ENCODE measurements around the gene SLFN12. TPM values are rescaled to one million over a fixed set of nuclear protein-coding genes. Genes with fewer than 3 reads are reported as not detected.

The SLFN12 gene
- total RNA-seq, 2 donors from 2014 or later = 10.4 to 25.3 TPM

DNA sequence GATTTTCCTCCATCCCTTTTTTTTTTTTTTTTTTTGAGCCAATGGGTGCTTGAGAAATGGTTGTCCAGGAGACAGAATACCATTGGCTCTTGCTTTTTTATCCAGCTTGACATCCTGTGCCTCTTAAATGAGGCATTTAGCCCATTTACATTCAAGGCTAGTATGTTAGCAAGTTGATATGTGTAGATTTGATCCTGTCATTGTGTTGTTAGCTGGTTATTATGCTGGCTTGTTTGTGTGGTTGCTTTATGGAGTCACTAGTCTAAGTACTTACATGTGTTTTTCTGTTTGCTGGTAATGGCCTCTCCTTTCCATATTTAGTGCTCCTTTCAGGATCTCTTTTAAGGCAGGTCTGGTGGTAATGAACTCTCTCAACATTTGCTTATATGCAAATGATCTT lies 44.8 kb downstream of the SLFN12 start:
- Histone ChIP-seq H3K27ac (no peak overlapping the region), H3K36me3 (no peaks in the 10 kb centered on the region), H3K4me1 (ENCODE audit: control insufficient read depth in 1 of 2, low read depth in 2 of 2) (no peaks in the 10 kb centered on the region), H3K27me3 (replicated peaks; ENCODE audit: insufficient read depth) (no peaks in the 10 kb centered on the region), H3K9me3 (no peaks in the 10 kb centered on the region), H3K4me3 (no peak overlapping the region)
- ATAC-seq (ENCODE audit: insufficient number of reproducible peaks, low FRiP score, low read depth) = no peak
- TF ChIP-seq, protein P1, sequence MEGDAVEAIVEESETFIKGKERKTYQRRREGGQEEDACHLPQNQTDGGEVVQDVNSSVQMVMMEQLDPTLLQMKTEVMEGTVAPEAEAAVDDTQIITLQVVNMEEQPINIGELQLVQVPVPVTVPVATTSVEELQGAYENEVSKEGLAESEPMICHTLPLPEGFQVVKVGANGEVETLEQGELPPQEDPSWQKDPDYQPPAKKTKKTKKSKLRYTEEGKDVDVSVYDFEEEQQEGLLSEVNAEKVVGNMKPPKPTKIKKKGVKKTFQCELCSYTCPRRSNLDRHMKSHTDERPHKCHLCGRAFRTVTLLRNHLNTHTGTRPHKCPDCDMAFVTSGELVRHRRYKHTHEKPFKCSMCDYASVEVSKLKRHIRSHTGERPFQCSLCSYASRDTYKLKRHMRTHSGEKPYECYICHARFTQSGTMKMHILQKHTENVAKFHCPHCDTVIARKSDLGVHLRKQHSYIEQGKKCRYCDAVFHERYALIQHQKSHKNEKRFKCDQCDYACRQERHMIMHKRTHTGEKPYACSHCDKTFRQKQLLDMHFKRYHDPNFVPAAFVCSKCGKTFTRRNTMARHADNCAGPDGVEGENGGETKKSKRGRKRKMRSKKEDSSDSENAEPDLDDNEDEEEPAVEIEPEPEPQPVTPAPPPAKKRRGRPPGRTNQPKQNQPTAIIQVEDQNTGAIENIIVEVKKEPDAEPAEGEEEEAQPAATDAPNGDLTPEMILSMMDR (IDR thresholded peaks at IDR 0.05) = no peak
- DNase-seq (ENCODE audit: low spot score) = no peak

GRCh38 chr17:35377706-35378105 lies 54.6 kb downstream of the SLFN12 start:
- Histone ChIP-seq H3K27me3 (replicated peaks; ENCODE audit: insufficient read depth) (no peaks in the 10 kb centered on the region), H3K4me1 (ENCODE audit: control insufficient read depth in 1 of 2, low read depth in 2 of 2) (peaks cover 9% of the 10 kb centered on the region in 2 donors), H3K9me3 (no peaks in the 10 kb centered on the region), H3K36me3 (no peaks in the 10 kb centered on the region), H3K4me3 (no peak overlapping the region), H3K27ac (no peak overlapping the region)
- ATAC-seq (ENCODE audit: insufficient number of reproducible peaks, low FRiP score, low read depth) (no peak), DNase-seq (ENCODE audit: low spot score) (no peak)
- TF ChIP-seq, protein P1 (IDR thresholded peaks at IDR 0.05) = no peak

DNA sequence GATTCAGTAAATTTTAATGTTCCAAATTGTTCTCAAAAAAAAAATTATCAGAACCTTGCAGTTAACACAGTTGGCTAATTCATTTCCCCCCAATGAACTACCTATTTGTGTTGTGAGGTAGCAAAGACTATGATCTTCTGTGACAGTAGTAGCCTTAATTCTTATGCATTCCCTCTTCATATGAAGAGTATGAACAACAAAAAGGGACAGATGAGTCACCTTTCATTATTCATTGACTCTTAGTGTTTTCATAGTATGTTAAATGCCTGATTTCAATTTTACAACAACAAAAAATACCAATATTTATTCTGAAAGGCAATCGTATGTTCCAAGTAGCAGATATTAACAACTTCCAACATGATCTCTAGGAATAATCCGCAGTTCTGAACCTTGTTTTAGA lies 55.2 kb downstream of the SLFN12 start:
- DNase-seq (ENCODE audit: low spot score) (no peak), ATAC-seq (ENCODE audit: insufficient number of reproducible peaks, low FRiP score, low read depth) (no peak)
- Histone ChIP-seq H3K27ac (no peak overlapping the region), H3K27me3 (replicated peaks; ENCODE audit: insufficient read depth) (no peaks in the 10 kb centered on the region), H3K9me3 (no peaks in the 10 kb centered on the region), H3K36me3 (no peaks in the 10 kb centered on the region), H3K4me3 (no peak overlapping the region), H3K4me1 (ENCODE audit: control insufficient read depth in 1 of 2, low read depth in 2 of 2) (peaks cover 9% of the 10 kb centered on the region in 2 donors)
- TF ChIP-seq, protein P1 (IDR thresholded peaks at IDR 0.05) = no peak

DNA sequence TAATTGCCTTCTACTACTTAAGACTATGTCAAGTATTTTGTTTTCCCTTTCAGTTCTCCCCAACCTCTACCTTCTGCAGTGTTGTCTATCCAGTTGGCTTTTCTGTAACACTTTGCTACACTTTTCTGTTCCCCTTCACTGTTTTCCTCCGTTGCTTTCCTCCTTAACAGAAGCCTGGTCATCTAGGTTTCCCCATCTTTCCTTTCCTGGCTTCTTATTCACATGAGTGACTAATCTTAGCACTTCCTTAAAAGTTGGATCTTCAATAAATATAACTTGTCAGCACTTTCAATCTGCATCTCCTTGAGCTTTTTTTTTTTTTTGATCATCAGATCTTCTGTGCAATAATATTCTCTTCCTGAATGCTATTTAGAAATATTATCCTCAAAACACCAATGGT lies 56.1 kb downstream of the SLFN12 start:
- Histone ChIP-seq H3K4me1 (ENCODE audit: control insufficient read depth in 1 of 2, low read depth in 2 of 2) (peaks cover 9 to 11% of the 10 kb centered on the region in 2 donors), H3K9me3 (no peaks in the 10 kb centered on the region), H3K27me3 (replicated peaks; ENCODE audit: insufficient read depth) (no peaks in the 10 kb centered on the region), H3K27ac (peak overlapping the region in 1 of 2 donors; percentile 56), H3K4me3 (peak overlapping the region; percentile 14), H3K36me3 (no peaks in the 10 kb centered on the region)
- ATAC-seq (ENCODE audit: insufficient number of reproducible peaks, low FRiP score, low read depth) (no peak), DNase-seq (ENCODE audit: low spot score) (no peak)
- TF ChIP-seq, protein P1 (IDR thresholded peaks at IDR 0.05) = no peak

DNA sequence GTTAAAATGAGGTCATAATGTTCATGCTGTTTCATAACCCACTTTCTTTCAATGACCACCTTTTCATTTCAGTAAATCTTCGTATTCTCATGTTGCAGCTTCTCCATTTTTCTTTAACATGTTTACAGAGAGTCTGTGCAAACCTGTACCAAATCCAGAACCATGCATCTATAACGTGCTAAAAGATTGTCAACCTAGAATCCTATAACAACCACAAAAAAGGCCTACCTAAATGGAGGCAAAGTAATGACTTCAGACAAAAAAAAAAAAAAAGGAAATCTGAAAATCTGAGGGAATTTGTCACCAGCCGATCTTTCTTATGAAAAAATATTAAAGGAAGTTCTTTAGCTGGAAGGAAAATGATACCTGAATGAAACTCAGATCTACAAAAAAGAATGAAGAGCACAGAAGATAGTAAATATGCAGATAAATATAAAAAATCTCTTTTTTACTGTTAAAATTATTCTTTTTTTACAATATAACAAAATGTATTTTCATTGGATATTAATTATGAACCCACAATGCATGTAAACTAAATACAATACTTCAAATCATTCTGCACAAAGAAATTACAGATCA lies 57.4 kb downstream of the SLFN12 start:
- Histone ChIP-seq H3K9me3 (no peaks in the 10 kb centered on the region), H3K36me3 (no peaks in the 10 kb centered on the region), H3K4me3 (peak overlapping the region; percentile 88), H3K4me1 (ENCODE audit: control insufficient read depth in 1 of 2, low read depth in 2 of 2) (peaks cover 9 to 14% of the 10 kb centered on the region in 2 donors), H3K27me3 (replicated peaks; ENCODE audit: insufficient read depth) (no peaks in the 10 kb centered on the region), H3K27ac (peak overlapping the region; percentile 98 to 99)
- no peak for ATAC-seq (ENCODE audit: insufficient number of reproducible peaks, low FRiP score, low read depth)
- DNase-seq (ENCODE audit: low spot score) = no peak
- TF ChIP-seq, protein P1 (IDR thresholded peaks at IDR 0.05) = no peak
